ENCODE results near the gene ZCCHC3. TPM values are rescaled to one million over a fixed set of nuclear protein-coding genes. Genes with fewer than 3 reads are reported as not detected.

The ZCCHC3 gene, protein sequence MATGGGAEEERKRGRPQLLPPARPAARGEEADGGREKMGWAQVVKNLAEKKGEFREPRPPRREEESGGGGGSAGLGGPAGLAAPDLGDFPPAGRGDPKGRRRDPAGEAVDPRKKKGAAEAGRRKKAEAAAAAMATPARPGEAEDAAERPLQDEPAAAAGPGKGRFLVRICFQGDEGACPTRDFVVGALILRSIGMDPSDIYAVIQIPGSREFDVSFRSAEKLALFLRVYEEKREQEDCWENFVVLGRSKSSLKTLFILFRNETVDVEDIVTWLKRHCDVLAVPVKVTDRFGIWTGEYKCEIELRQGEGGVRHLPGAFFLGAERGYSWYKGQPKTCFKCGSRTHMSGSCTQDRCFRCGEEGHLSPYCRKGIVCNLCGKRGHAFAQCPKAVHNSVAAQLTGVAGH
- 11.2 TPM for total RNA-seq (2013)
- polyA plus RNA-seq (1 to 10 TPM; 4.5 to 9.2 (median 5.6) TPM), polyA minus RNA-seq (6.8 and 11.2 TPM in 2 replicates), total RNA-seq (9.7 to 31.5 (median 16.9) reads per million in 11 experiments)

DNA sequence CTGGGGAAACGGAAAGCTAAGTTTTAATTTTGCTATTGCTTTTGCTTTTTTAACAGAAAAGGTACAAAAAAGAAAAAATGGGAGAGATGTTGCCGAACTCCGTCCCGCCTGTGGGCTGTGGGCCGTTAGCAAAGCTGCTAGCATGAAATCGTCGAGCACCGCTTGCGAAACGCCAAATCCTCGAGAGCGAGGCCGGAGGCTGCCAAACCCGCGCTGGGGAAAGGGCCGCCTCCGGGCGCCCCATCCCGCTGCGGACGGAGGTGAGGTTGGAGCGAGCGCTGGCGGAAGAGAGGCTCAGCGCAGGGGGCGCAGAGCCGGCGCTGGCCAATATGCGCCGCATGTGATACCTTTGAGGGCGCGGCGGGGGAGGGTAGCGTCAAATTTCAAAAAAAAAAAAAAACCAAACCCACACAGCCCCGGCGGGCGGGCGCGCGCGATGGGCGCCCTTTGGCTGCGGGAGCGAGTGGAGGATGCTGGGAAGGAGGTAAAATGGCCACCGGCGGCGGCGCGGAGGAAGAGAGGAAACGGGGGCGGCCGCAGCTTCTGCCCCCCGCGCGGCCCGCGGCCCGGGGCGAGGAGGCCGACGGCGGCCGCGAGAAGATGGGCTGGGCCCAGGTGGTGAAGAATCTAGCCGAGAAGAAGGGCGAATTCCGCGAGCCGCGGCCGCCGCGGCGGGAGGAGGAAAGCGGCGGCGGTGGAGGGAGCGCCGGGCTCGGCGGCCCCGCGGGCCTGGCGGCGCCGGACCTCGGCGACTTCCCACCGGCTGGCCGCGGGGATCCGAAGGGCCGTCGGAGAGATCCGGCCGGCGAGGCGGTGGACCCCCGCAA, at the start of gene ZCCHC3:
Gene ZCCHC3, plus strand, starts transcription at position 473 of the 827 bp plus-strand sequence. Its CDS starts 17 bp downstream, at position 490.
- Mint-ChIP-seq H3K4me3 (peak within 1 kb of the TSS; percentile 97 to 100), H3K27ac (peak within 1 kb of the TSS; percentile 90 to 99 (median 97)), H3K27me3 (ENCODE audit: low read depth in 3 of 3) (no peaks in the 10 kb centered on the region), H3K36me3 (peaks cover 11 to 15% of the 10 kb centered on the region in 2 donors), H3K4me1 (peaks cover 51% of the 10 kb centered on the region), H3K9me3 (no peaks in the 10 kb centered on the region)
- peaks cover 47% of the 10 kb centered on the region for H3K79me2 ChIP-seq (ENCODE audit: insufficient read depth, low read length)
- H3K36me3 ChIP-seq (replicated peaks in 1 of 2; ENCODE audit: control insufficient read depth in 1 of 2, insufficient read depth in 2 of 2, low read length in 2 of 2): peaks cover 0 to 5% of the 10 kb centered on the region in 2 donors
- DNase-seq: peak; percentile 75 to 83 (median 78)
- peak within 1 kb of the TSS; percentile 93 for H3K4me2 ChIP-seq (replicated peaks; ENCODE audit: extremely low read depth, low read length, poor library complexity, severe bottlenecking)
- no peaks in the 10 kb centered on the region for H3K27me3 ChIP-seq (ENCODE audit: control insufficient read depth in 2 of 2, insufficient read depth in 2 of 2, low read length in 2 of 2)
- peak within 1 kb of the TSS; percentile 95 for H3K9ac ChIP-seq (ENCODE audit: insufficient read depth, low read length, poor library complexity, severe bottlenecking)
- H3K4me3 ChIP-seq (replicated peaks in 1 of 3; ENCODE audit: low read depth in 2 of 3, low read length in 3 of 3): peak within 1 kb of the TSS; percentile 57 to 92 (median 92)
- peak within 1 kb of the TSS; percentile 91 to 99 for H3K27ac ChIP-seq (ENCODE audit: low read depth in 1 of 2, low read length in 2 of 2)
- H3K9me3 ChIP-seq (replicated peaks in 1 of 2; ENCODE audit: control insufficient read depth in 1 of 2, insufficient read depth in 1 of 2, low read length in 2 of 2): no peaks in the 10 kb centered on the region
- peak within 1 kb of the TSS; percentile 84 for H2AFZ ChIP-seq (ENCODE audit: insufficient read depth, low read depth, low read length, poor library complexity, severe bottlenecking)
- TF ChIP-seq, protein P1, sequence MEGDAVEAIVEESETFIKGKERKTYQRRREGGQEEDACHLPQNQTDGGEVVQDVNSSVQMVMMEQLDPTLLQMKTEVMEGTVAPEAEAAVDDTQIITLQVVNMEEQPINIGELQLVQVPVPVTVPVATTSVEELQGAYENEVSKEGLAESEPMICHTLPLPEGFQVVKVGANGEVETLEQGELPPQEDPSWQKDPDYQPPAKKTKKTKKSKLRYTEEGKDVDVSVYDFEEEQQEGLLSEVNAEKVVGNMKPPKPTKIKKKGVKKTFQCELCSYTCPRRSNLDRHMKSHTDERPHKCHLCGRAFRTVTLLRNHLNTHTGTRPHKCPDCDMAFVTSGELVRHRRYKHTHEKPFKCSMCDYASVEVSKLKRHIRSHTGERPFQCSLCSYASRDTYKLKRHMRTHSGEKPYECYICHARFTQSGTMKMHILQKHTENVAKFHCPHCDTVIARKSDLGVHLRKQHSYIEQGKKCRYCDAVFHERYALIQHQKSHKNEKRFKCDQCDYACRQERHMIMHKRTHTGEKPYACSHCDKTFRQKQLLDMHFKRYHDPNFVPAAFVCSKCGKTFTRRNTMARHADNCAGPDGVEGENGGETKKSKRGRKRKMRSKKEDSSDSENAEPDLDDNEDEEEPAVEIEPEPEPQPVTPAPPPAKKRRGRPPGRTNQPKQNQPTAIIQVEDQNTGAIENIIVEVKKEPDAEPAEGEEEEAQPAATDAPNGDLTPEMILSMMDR (IDR thresholded peaks at IDR 0.05): no peak
- WGBS (ENCODE audit: insufficient coverage): under 1% methylated on average over 91 of the region's 99 CpGs
- H4K20me1 ChIP-seq (ENCODE audit: insufficient read depth, low read length): peaks cover 35% of the 10 kb centered on the region
- intact Hi-C loops (cut with micrococcal nuclease): no loop called here
- H3K4me1 ChIP-seq (ENCODE audit: control insufficient read depth in 1 of 2, insufficient read depth in 2 of 2, low read length in 2 of 2): peaks cover 41 to 55% of the 10 kb centered on the region in 2 donors

DNA sequence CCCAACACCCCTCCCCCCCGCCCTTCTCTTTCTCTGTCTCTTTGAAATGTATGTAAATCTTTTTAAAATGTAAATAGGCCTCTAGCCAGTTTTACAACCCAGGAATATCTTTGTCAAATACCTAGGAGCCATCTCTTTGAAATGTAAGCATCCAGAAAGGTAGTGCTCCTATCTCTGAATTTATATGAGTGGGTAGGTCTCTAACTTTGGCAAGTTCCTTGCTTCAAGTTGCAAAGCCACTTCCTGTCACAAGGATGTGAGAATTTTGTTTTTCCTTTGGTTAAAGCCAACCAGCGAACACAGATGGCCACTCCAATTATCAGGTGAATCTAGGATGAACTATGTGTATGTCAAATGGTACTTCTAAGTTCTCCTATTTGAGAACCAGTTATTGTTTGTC, 46.0 kb upstream of the ZCCHC3 start:
- no CpG with 5 or more reads among the region's 2 CpGs for WGBS (ENCODE audit: insufficient coverage)
- H3K27ac ChIP-seq (ENCODE audit: low read depth in 1 of 2, low read length in 2 of 2): no peak overlapping the region
- no peaks in the 10 kb centered on the region for H3K36me3 Mint-ChIP-seq
- no peak overlapping the region for H3K4me3 Mint-ChIP-seq
- no peak overlapping the region for H3K4me2 ChIP-seq (replicated peaks; ENCODE audit: extremely low read depth, low read length, poor library complexity, severe bottlenecking)
- H3K4me1 Mint-ChIP-seq: peaks cover 1% of the 10 kb centered on the region
- H3K27me3 Mint-ChIP-seq (ENCODE audit: low read depth in 3 of 3): peaks cover 0 to 5% (median 2%) of the 10 kb centered on the region in 3 donors
- H3K4me1 ChIP-seq (ENCODE audit: control insufficient read depth in 1 of 2, insufficient read depth in 2 of 2, low read length in 2 of 2): no peaks in the 10 kb centered on the region
- H3K9me3 ChIP-seq (replicated peaks in 1 of 2; ENCODE audit: control insufficient read depth in 1 of 2, insufficient read depth in 1 of 2, low read length in 2 of 2): peaks cover 0 to 3% of the 10 kb centered on the region in 2 donors
- no peaks in the 10 kb centered on the region for H3K36me3 ChIP-seq (replicated peaks in 1 of 2; ENCODE audit: control insufficient read depth in 1 of 2, insufficient read depth in 2 of 2, low read length in 2 of 2)
- intact Hi-C loops (cut with micrococcal nuclease): no loop called here
- H3K27me3 ChIP-seq (ENCODE audit: control insufficient read depth in 2 of 2, insufficient read depth in 2 of 2, low read length in 2 of 2): no peaks in the 10 kb centered on the region
- H3K4me3 ChIP-seq (replicated peaks in 1 of 3; ENCODE audit: low read depth in 2 of 3, low read length in 3 of 3): no peak overlapping the region
- no peaks in the 10 kb centered on the region for H4K20me1 ChIP-seq (ENCODE audit: insufficient read depth, low read length)
- peaks cover 0 to 6% (median 2%) of the 10 kb centered on the region in 7 donors for H3K9me3 Mint-ChIP-seq
- no peaks in the 10 kb centered on the region for H3K79me2 ChIP-seq (ENCODE audit: insufficient read depth, low read length)
- no peak for DNase-seq
- TF ChIP-seq, protein P1 (IDR thresholded peaks at IDR 0.05): no peak
- H2AFZ ChIP-seq (ENCODE audit: insufficient read depth, low read depth, low read length, poor library complexity, severe bottlenecking): no peak overlapping the region
- no peak overlapping the region for H3K27ac Mint-ChIP-seq
- H3K9ac ChIP-seq (ENCODE audit: insufficient read depth, low read length, poor library complexity, severe bottlenecking): no peak overlapping the region
